Kasumi-1 (cell line): ENCODE measurements around the gene NEK3.
"Not testable (repeated sequence)": the region's sequence is repeated elsewhere in the genome, so short reads cannot be mapped to it uniquely, and the experiment has no call there.

ENCODE experiments used
- DNase-seq, 2 experiments: peaks; one replicate each; lab custom pipeline; 2025; lab: John Stamatoyannopoulos, UW

Gene NEK3

GRCh38 chr13:52118595-52118994 is 40.8 kb downstream of the NEK3 start:
- no peak for DNase-seq

GRCh38 chr13:52118095-52118494 is 41.3 kb downstream of the NEK3 start:
- no peak for DNase-seq

GRCh38 chr13:52112591-52112990 is 46.8 kb downstream of the NEK3 start:
- DNase-seq, result no peak

- no peak for DNase-seq
Observed at GRCh38 chr13:52109116-52109670, 50.2 kb downstream of the NEK3 start.

GRCh38 chr13:52105841-52106240 is 53.6 kb downstream of the NEK3 start:
- no peak for DNase-seq

GRCh38 chr13:52104624-52105023 is 54.8 kb downstream of the NEK3 start:
- no peak for DNase-seq

GRCh38 chr13:52103386-52103785 is 56.0 kb downstream of the NEK3 start:
- no peak for DNase-seq

GRCh38 chr13:52102423-52102822 is 57.0 kb downstream of the NEK3 start:
- DNase-seq, result not testable (repeated sequence)

GRCh38 chr13:52097197-52097596 is 62.2 kb downstream of the NEK3 start:
- no peak for DNase-seq

GRCh38 chr13:52096748-52097147 is 62.6 kb downstream of the NEK3 start:
- no peak for DNase-seq

- no peak for DNase-seq
Observed at GRCh38 chr13:52096062-52096461, 63.3 kb downstream of the NEK3 start.

GRCh38 chr13:52092087-52092486 is 67.3 kb downstream of the NEK3 start:
- DNase-seq, result no peak

GRCh38 chr13:52091473-52091872 is 67.9 kb downstream of the NEK3 start:
- DNase-seq, result no peak

GRCh38 chr13:52085421-52085820 is 74.0 kb downstream of the NEK3 start:
- DNase-seq, result no peak

GRCh38 chr13:52084981-52085380 is 74.4 kb downstream of the NEK3 start:
- not testable (repeated sequence) for DNase-seq
